H1 (cell line): ENCODE results near the gene RBP3. TPM values are rescaled to one million over a fixed set of nuclear protein-coding genes. Genes with fewer than 3 reads are reported as not detected.

Experiments used
- CBX8 ChIP-seq: fragments of 300-800, 300-1000 bp; sonication (generic); IDR thresholded peaks from 2 replicates; pipeline ENCODE4 v1.7.1; 2016; ENCODE audit warnings: low read depth, low read length, borderline replicate concordance
- CHD7 ChIP-seq: fragments of 300-600 bp; sonication (generic); IDR thresholded peaks from 2 replicates; pipeline ENCODE4 v1.7.1; 2012; ENCODE audit warnings: low read length, moderate library complexity, mild to moderate bottlenecking, inconsistent platforms; ENCODE audit not compliant: insufficient replicate concordance
- JUN ChIP-seq: IDR thresholded peaks from 2 replicates; pipeline ENCODE4 v1.6.1; 2011; ENCODE audit warnings: low read depth, mild to moderate bottlenecking, improper control_type of control experiment, low read length
- KDM4A ChIP-seq: IDR thresholded peaks from one replicate; pipeline ENCODE4 v1.7.1; 2012; ENCODE audit warnings: low read depth, mild to moderate bottlenecking, moderate library complexity, low read length, inconsistent platforms; ENCODE audit not compliant: severe bottlenecking
- MAFK ChIP-seq: IDR thresholded peaks from 2 replicates; pipeline ENCODE4 v1.6.1; 2012; ENCODE audit warnings: low read depth, mild to moderate bottlenecking, improper control_type of control experiment, low read length
- PHF8 ChIP-seq: fragments of 200-600 bp; sonication (generic); conservative IDR thresholded peaks from 2 replicates; pipeline ENCODE4 v1.7.1; 2012; ENCODE audit warnings: low read depth, mild to moderate bottlenecking, inconsistent platforms, low read length, moderate library complexity
- polyA plus RNA-seq, 7 experiments: library from polyadenylated mRNA; depleted of rRNA in 3 of 7; stranded (reverse) in 5 of 7; unstranded in 2 of 7; fragments of >200 nt in 5 of 7; fragments of 200-250 nt in 2 of 7; gene quantifications; 1 replicate in 5 of 7; 2 replicates in 1 of 7; 4 replicates in 1 of 7; pipeline versions ENCODE4 v1.2.1 to v1.2.3, GENCODE V29; 2011 to 2013; ENCODE audit warnings: missing spikeins in 2 of 7, mixed read lengths in 2 of 7
- total RNA-seq: library from RNA; stranded (reverse); fragmentation: NEBNext Ultra II Directional; extraction: Animal tissue kit (Norgen Biotek cat#: 25700); gene quantifications from 2 replicates; pipeline ENCODE4 v1.2.1, GENCODE V29; 2021

RBP3 gene
- total and polyA plus RNA-seq, 2 of the 8 experiments (the other 6 are each of a cell fraction or from before 2014, with no cell fraction given) = not detected

DNA sequence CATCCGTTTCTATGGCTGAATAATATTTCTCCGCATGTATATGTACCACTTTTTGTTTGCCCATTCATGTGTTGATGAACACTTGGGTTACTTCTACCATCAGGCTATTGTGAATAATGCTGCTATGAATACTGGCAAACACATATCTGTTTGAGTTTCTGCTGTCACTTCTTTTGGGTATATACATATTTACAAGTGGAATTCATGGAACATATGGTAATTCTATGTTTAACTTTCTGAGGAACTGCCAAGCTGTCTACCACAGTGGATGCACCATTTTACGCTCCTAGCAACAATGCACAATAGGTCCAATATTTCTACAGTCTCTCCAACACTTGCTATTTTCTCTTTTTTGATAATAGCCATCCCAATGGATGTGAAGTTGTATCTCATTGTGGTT is 41.5 kb downstream of the RBP3 start (continued):
- TF ChIP-seq CHD7 (no peak), JUN (no peak), PHF8 (no peak), KDM4A (no peak), CBX8 (no peak), MAFK (no peak)
